ENCODE measurements around the gene ODC1. TPM values are rescaled to one million over a fixed set of nuclear protein-coding genes. Genes with fewer than 3 reads are reported as not detected.

ODC1 gene
- polyA plus RNA-seq, 1 of the 3 experiments (the other 2 are of a cell fraction), result 253 TPM

GRCh38 chr2:10449486-10449831, 1.3 kb upstream of the ODC1 start:
- WGBS (ENCODE audit: low lambda C conversion rate), result 89% methylated on average over 5 of the region's 5 CpGs
- H3F3A ChIP-seq (replicated peaks; ENCODE audit: insufficient read depth), result peaks cover 7% of the 10 kb centered on the region
- ChIA-PET CTCF (interaction anchor here (1.3 to 9.9 kb wide), 2 partner anchors 12 to 210 kb away, joined by 3 to 138 read pairs; no protein-coding TSS in a partner anchor), POLR2A (no interaction called here)
- no peak overlapping the region for H3K9ac ChIP-seq
- peaks cover 32% of the 10 kb centered on the region for H4K20me1 ChIP-seq (ENCODE audit: insufficient read depth)
- H3K27me3 ChIP-seq (ENCODE audit: insufficient read depth), result no peaks in the 10 kb centered on the region
- peaks cover 31 to 39% of the 10 kb centered on the region in 2 experiments for H3K4me1 ChIP-seq (ENCODE audit: control insufficient read depth in 1 of 2, insufficient read depth in 2 of 2, low read depth in 1 of 2, low read length in 1 of 2)
- no peak for TF ChIP-seq FOXJ3 (CRISPR knock-in tag; IDR thresholded peaks at IDR 0.05)
- no peak for TF ChIP-seq RFX5 (IDR thresholded peaks at IDR 0.05; ENCODE audit: low read length)
- TF ChIP-seq SMC3 (IDR thresholded peaks at IDR 0.05; ENCODE audit: low read depth, low read length), result no peak
- no peak for TF ChIP-seq EZH2phosphoT487 (IDR thresholded peaks at IDR 0.05; ENCODE audit: borderline replicate concordance, low read depth)
- no peak for TF ChIP-seq REST (IDR thresholded peaks at IDR 0.05; ENCODE audit: low read depth, low read length)
- TF ChIP-seq MAX (IDR thresholded peaks at IDR 0.05; ENCODE audit: low read depth), result no peak
- TF ChIP-seq RAD21 (IDR thresholded peaks at IDR 0.05; ENCODE audit: low read length), result no peak
- TF ChIP-seq TAF1 (IDR thresholded peaks at IDR 0.05; ENCODE audit: borderline replicate concordance, low read depth, low read length), result no peak
- TF ChIP-seq JUND (IDR thresholded peaks at IDR 0.05), result no peak
- peaks cover 36% of the 10 kb centered on the region for H3K79me2 ChIP-seq (ENCODE audit: insufficient read depth)
- H3K9me3 ChIP-seq, result no peaks in the 10 kb centered on the region
- no peaks in the 10 kb centered on the region for H3K9me2 ChIP-seq
- H3K4me2 ChIP-seq, result peak overlapping the region; percentile 87
- no peak overlapping the region for H3K27ac ChIP-seq (ENCODE audit: low read depth in 2 of 2, low read length in 1 of 2)
- peaks cover 8 to 9% of the 10 kb centered on the region in 2 experiments for H3K36me3 ChIP-seq (replicated peaks in 1 of 2; ENCODE audit: control insufficient read depth in 1 of 2, insufficient read depth in 2 of 2, low read length in 1 of 2)
- H3K4me3 ChIP-seq (ENCODE audit: low read depth in 2 of 2, low read length in 1 of 2), result no peak overlapping the region
- no peak for DNase-seq
- H2AFZ ChIP-seq (ENCODE audit: low read depth), result no peak overlapping the region

DNA sequence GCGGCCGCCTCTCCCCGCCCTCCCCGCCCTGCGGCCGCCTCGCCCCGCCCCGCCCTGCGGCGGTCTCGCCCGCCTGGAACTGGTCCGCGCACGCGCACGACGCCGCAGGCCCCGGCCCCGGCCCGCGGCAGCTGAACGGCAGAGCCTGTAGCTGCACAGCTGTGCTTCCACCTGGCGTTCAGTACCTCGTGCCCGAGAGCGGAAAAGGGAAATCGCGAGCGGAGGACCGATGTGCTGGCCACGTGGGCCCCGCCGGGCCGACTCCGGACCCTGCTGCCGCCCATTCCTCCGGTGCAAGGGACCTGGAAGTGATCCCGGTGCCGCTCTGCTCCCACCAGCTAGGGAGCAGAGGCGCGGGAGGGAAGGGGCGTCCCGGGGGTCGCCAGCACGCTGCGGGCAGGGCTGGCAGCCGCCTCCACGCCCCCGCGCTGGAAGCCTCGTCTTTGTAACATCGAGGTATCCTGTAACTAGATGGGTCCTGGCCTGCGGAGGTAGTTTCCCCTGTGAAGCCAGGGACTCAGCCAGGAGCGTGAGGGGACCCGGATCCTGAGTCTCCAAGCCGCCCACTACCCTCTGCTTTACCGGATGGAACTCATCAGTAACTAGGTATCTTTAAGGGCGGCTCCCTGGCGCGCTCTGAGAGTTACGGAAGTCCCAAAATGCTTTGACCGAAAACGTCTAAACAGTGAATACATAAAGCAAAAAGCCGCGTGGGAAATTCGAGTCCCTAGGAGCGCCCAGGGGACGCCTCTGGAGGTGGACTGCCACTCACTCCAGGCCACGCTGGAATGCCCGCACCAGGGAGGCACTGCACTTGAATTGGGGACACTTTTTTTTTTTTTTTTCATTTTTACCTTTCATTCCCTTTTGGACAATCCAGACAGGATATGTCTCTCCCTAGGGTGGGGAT, 704 bp upstream of the ODC1 start:
- ChIA-PET CTCF (interaction anchor here (0.6 to 9.9 kb wide), 8 partner anchors 12 to 377 kb away, joined by 3 to 138 read pairs (median 4); no protein-coding TSS in a partner anchor), POLR2A (interaction anchor here (0.8 to 1.9 kb wide), 13 partner anchors 9 to 405 kb away, joined by 3 to 11 read pairs (median 3); partner anchors contain the start of gene KLF11)
- no peaks in the 10 kb centered on the region for H3K9me3 ChIP-seq
- peak overlapping the region; percentile 87; the same call in 1 of the 2 replicates for H2AFZ ChIP-seq (ENCODE audit: low read depth)
- WGBS (ENCODE audit: low lambda C conversion rate), result 46% methylated on average over 51 of the region's 73 CpGs
- no peaks in the 10 kb centered on the region for H3K27me3 ChIP-seq (ENCODE audit: insufficient read depth)
- H3K27ac ChIP-seq (ENCODE audit: low read depth in 2 of 2, low read length in 1 of 2), result peak overlapping the region; percentile 56 to 79; a peak in 3 of 4 replicates
- H4K20me1 ChIP-seq (ENCODE audit: insufficient read depth), result peaks cover 38% of the 10 kb centered on the region
- H3K79me2 ChIP-seq (ENCODE audit: insufficient read depth), result peaks cover 42% of the 10 kb centered on the region
- H3K4me1 ChIP-seq (ENCODE audit: control insufficient read depth in 1 of 2, insufficient read depth in 2 of 2, low read depth in 1 of 2, low read length in 1 of 2), result peaks cover 32 to 33% of the 10 kb centered on the region in 2 experiments
- peak overlapping the region; percentile 75 for H3K9ac ChIP-seq
- peaks cover 15% of the 10 kb centered on the region in 2 experiments for H3K36me3 ChIP-seq (replicated peaks in 1 of 2; ENCODE audit: control insufficient read depth in 1 of 2, insufficient read depth in 2 of 2, low read length in 1 of 2)
- peak overlapping the region; percentile 71 to 88 for H3K4me3 ChIP-seq (ENCODE audit: low read depth in 2 of 2, low read length in 1 of 2)
- H3F3A ChIP-seq (replicated peaks; ENCODE audit: insufficient read depth), result peaks cover 7% of the 10 kb centered on the region
- no peaks in the 10 kb centered on the region for H3K9me2 ChIP-seq
- peak overlapping the region; percentile 87 for H3K4me2 ChIP-seq
- DNase-seq, result no peak
- TF ChIP-seq NRF1 (IDR thresholded peaks at IDR 0.05; ENCODE audit: low read depth, low read length) (peak; percentile 78), JUND (IDR thresholded peaks at IDR 0.05) (no peak), EP300 (IDR thresholded peaks at IDR 0.05; ENCODE audit: borderline replicate concordance in 1 of 2, low read depth in 1 of 2, low read length in 1 of 2) (no peak), SMC3 (IDR thresholded peaks at IDR 0.05; ENCODE audit: low read depth, low read length) (no peak), CTCF (IDR thresholded peaks at IDR 0.05) (peak; percentile 23), RAD21 (IDR thresholded peaks at IDR 0.05; ENCODE audit: low read length) (0 out of 2 replicates have a peak, but pooled peaks have one; percentile 10), USF1 (IDR thresholded peaks at IDR 0.05; ENCODE audit: borderline replicate concordance, low read depth) (peak; percentile 62; the same call in 1 of the 2 replicates), RXRA (IDR thresholded peaks at IDR 0.05; ENCODE audit: borderline replicate concordance, low read depth) (no peak), TAF1 (IDR thresholded peaks at IDR 0.05; ENCODE audit: borderline replicate concordance, low read depth, low read length) (peak; percentile 62), SIN3A (IDR thresholded peaks at IDR 0.05; ENCODE audit: borderline replicate concordance, low read depth, low read length) (0 out of 2 replicates have a peak, but pooled peaks have one; percentile 57)
- TF ChIP-seq, protein P1, sequence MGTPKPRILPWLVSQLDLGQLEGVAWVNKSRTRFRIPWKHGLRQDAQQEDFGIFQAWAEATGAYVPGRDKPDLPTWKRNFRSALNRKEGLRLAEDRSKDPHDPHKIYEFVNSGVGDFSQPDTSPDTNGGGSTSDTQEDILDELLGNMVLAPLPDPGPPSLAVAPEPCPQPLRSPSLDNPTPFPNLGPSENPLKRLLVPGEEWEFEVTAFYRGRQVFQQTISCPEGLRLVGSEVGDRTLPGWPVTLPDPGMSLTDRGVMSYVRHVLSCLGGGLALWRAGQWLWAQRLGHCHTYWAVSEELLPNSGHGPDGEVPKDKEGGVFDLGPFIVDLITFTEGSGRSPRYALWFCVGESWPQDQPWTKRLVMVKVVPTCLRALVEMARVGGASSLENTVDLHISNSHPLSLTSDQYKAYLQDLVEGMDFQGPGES (IDR thresholded peaks at IDR 0.05; ENCODE audit: low read depth, low read length), result no peak
